Measurements from ENCODE around the gene PPP1R14C.
A peak's percentile ranks its signal among the peaks of the same experiment; 100 is the strongest.
"Not testable (repeated sequence)": the region's sequence is repeated elsewhere in the genome, so short reads cannot be mapped to it uniquely, and the experiment has no call there.

Gene PPP1R14C

GRCh38 chr6:150220634-150221551 is 78.0 kb downstream of the PPP1R14C start:
- DNase-seq (ENCODE audit: low spot score) = no peak

- no peak for DNase-seq (ENCODE audit: low spot score)
Measured at GRCh38 chr6:150224820-150225219, 82.0 kb downstream of the PPP1R14C start.

- DNase-seq (ENCODE audit: low spot score) = no peak
Measured at GRCh38 chr6:150227281-150227680, 84.4 kb downstream of the PPP1R14C start.

- DNase-seq (ENCODE audit: low spot score) = no peak
Measured at GRCh38 chr6:150228072-150228733, 85.4 kb downstream of the PPP1R14C start.

- peak; percentile 61 for DNase-seq (ENCODE audit: low spot score)
Measured at GRCh38 chr6:150229436-150230163, 86.8 kb downstream of the PPP1R14C start.

- no peak for DNase-seq (ENCODE audit: low spot score)
Measured at GRCh38 chr6:150230164-150230561, 87.3 kb downstream of the PPP1R14C start.

GRCh38 chr6:150230832-150231524 is 88.1 kb downstream of the PPP1R14C start:
- DNase-seq (ENCODE audit: low spot score) = no peak

GRCh38 chr6:150231525-150231850 is 88.6 kb downstream of the PPP1R14C start:
- DNase-seq (ENCODE audit: low spot score) = no peak

- DNase-seq (ENCODE audit: low spot score) = no peak
Measured at GRCh38 chr6:150233843-150234269, 91.0 kb downstream of the PPP1R14C start.

- DNase-seq (ENCODE audit: low spot score) = no peak
Measured at GRCh38 chr6:150235218-150235617, 92.4 kb downstream of the PPP1R14C start.

- no peak for DNase-seq (ENCODE audit: low spot score)
Measured at GRCh38 chr6:150236114-150236513, 93.3 kb downstream of the PPP1R14C start.

GRCh38 chr6:150236544-150236943 is 93.7 kb downstream of the PPP1R14C start:
- DNase-seq (ENCODE audit: low spot score) = no peak

- no peak for DNase-seq (ENCODE audit: low spot score)
Measured at GRCh38 chr6:150237626-150238025, 94.8 kb downstream of the PPP1R14C start.

- DNase-seq (ENCODE audit: low spot score) = no peak
Measured at GRCh38 chr6:150238336-150238741, 95.5 kb downstream of the PPP1R14C start.

- DNase-seq (ENCODE audit: low spot score) = no peak
Measured at GRCh38 chr6:150238846-150239407, 96.1 kb downstream of the PPP1R14C start.

- DNase-seq (ENCODE audit: low spot score) = not testable (repeated sequence)
Measured at GRCh38 chr6:150241756-150242155, 98.9 kb downstream of the PPP1R14C start.

- no peak for DNase-seq (ENCODE audit: low spot score)
Measured at GRCh38 chr6:150243620-150244314, 100.9 kb downstream of the PPP1R14C start.

GRCh38 chr6:150245148-150245935 is 102.5 kb downstream of the PPP1R14C start:
- no peak for DNase-seq (ENCODE audit: low spot score)

GRCh38 chr6:150247803-150248202 is 105.0 kb downstream of the PPP1R14C start:
- no peak for DNase-seq (ENCODE audit: low spot score)

GRCh38 chr6:150248300-150248699 is 105.5 kb downstream of the PPP1R14C start:
- DNase-seq (ENCODE audit: low spot score) = no peak
